ENCODE data around the gene EHHADH.

DNA sequence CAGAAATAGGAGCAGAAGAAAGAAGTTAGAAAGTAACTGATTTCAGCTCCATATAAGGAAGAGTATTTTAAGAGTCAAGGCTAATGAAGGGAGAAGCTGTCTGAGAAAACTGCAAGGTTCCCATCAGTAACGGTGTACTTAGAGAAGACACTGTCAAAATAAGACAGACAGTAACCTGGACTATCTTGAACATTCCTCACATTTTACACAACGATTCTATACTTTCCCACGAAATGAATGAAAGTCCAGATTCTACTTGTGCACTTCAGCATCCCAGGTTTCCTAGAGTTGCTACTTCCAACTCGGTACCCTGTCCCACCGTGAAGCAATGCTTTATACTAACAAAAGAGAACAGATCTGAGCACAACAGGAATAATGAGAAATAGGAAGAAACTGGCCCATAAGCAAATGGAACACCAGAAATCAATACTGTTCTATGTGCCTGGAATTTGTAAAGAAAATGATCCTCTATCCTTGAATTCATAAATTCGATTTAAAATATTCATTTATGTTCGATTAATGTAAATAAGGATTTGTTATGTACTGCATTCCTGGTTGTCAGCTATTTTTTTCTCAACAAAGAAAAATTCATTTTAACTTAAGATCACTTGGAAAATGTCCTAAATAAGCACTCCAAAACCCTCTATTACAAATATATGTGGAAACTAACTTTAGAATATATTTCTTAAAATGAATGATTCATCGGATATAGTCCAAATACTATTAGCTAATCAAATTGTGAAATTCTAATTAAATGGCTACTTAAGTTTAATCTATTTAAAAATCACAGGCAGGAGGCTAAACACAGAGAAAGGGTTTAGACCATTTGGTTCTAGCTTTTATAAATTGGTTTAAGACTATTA, 102.5 kb downstream of the EHHADH start:
- TF ChIP-seq EZH2 (IDR thresholded peaks at IDR 0.05): no peak
- no peak for TF ChIP-seq POLR2AphosphoS5 (IDR thresholded peaks at IDR 0.05; ENCODE audit: borderline replicate concordance, low read depth, low read length)

Data from SK-N-MC (cell line).